Liver (tissue), 9 donors: ENCODE data around the gene THRB. TPM values are rescaled to one million over a fixed set of nuclear protein-coding genes. Genes with fewer than 3 reads are reported as not detected.

ENCODE experiments used
- DNase-seq: peaks from one replicate; pipeline ENCODE4 v3.0.0-alpha.2; 2017; ENCODE audit warnings: low spot score
- H3K27ac ChIP-seq, 2 donors: one replicate each; pipeline ENCODE4 v1.7.0; 2013; ENCODE audit warnings: inconsistent platforms in 2 of 2, low read length in 2 of 2, control low read depth in 1 of 2, low read depth in 1 of 2, mild to moderate bottlenecking in 1 of 2
- H3K27me3 ChIP-seq, 4 donors: one replicate each; pipeline versions ENCODE4 v1.6.1 to v1.7.0; 2013; ENCODE audit warnings: low read length in 3 of 4, inconsistent platforms in 1 of 4, mild to moderate bottlenecking in 1 of 4, moderate library complexity in 1 of 4; ENCODE audit not compliant: control insufficient read depth in 4 of 4, insufficient read depth in 4 of 4
- H3K36me3 ChIP-seq, 4 donors: one replicate each; pipeline versions ENCODE4 v1.6.1 to v1.7.0; 2013; ENCODE audit warnings: low read length in 3 of 4, mild to moderate bottlenecking in 3 of 4, low read depth in 1 of 4, moderate library complexity in 1 of 4; ENCODE audit not compliant: control insufficient read depth in 4 of 4, insufficient read depth in 3 of 4
- H3K4me1 ChIP-seq, 4 donors: one replicate each; pipeline versions ENCODE4 v1.6.1 to v1.7.0; 2013; ENCODE audit warnings: low read length in 3 of 4, mild to moderate bottlenecking in 3 of 4, moderate library complexity in 1 of 4; ENCODE audit not compliant: control insufficient read depth in 4 of 4, insufficient read depth in 4 of 4
- H3K4me3 ChIP-seq, 3 donors: one replicate each; pipeline versions ENCODE4 v1.6.1 to v1.7.0; 2013; ENCODE audit warnings: low read length in 3 of 3, control low read depth in 1 of 3, low read depth in 1 of 3, mild to moderate bottlenecking in 1 of 3
- H3K9ac ChIP-seq, 2 donors: one replicate each; pipeline ENCODE4 v1.7.0; 2013; ENCODE audit warnings: low read length in 2 of 2, mild to moderate bottlenecking in 2 of 2, moderate library complexity in 2 of 2, control low read depth in 1 of 2, low read depth in 1 of 2
- H3K9me3 ChIP-seq, 4 donors: one replicate each; pipeline versions ENCODE4 v1.6.1 to v1.7.0; 2013; ENCODE audit warnings: low read length in 3 of 4; ENCODE audit not compliant: control insufficient read depth in 4 of 4
- EGR1 ChIP-seq, 2 donors: IDR thresholded peaks; 2 replicates each; pipeline ENCODE4 v1.6.1; 2016 to 2018; ENCODE audit warnings: antibody characterized with exemption in 2 of 2, low read depth in 2 of 2
- GABPA ChIP-seq, 2 donors: IDR thresholded peaks in 1 of 2; conservative IDR thresholded peaks in 1 of 2; 2 replicates each; pipeline ENCODE4 v1.6.1; 2016; ENCODE audit warnings: antibody characterized with exemption in 2 of 2, mild to moderate bottlenecking in 1 of 2, moderate library complexity in 1 of 2
- HNF4A ChIP-seq, 2 donors: conservative IDR thresholded peaks; 2 replicates each; pipeline ENCODE4 v1.6.1; 2016; ENCODE audit warnings: antibody characterized with exemption in 2 of 2, mild to moderate bottlenecking in 2 of 2
- HNF4G ChIP-seq: IDR thresholded peaks from 2 replicates; pipeline ENCODE4 v1.6.1; 2016; ENCODE audit warnings: antibody characterized with exemption
- RAD21 ChIP-seq, 2 donors: IDR thresholded peaks; 2 replicates each; pipeline ENCODE4 v1.6.1; 2016; ENCODE audit warnings: antibody characterized with exemption in 2 of 2, mild to moderate bottlenecking in 2 of 2
- YY1 ChIP-seq: IDR thresholded peaks from 2 replicates; pipeline ENCODE4 v1.6.1; 2016; ENCODE audit warnings: antibody characterized with exemption, mild to moderate bottlenecking
- WGBS: extraction: QIAGEN DNeasy Blood & Tissue Kit; methylation state at CpG from one replicate; pipeline ENCODE4 v1.1.7; 2013; 5-methylcytosine and 5-hydroxymethylcytosine counted together
- polyA plus RNA-seq, 2 donors: library from polyadenylated mRNA; stranded (reverse) in 1 of 2; unstranded in 1 of 2; fragments of 200-250 nt in 1 of 2; fragments of >200 nt in 1 of 2; fragmentation: Nextera tagmentation in 1 of 2; extraction: Ambion mirVana in 1 of 2; gene quantifications; one replicate each; pipeline versions ENCODE4 v1.2.1 to v1.2.3, GENCODE V29; 2013 to 2015
- total RNA-seq, 2 donors: library from RNA; depleted of rRNA; stranded (reverse); fragments of >200 nt; gene quantifications; one replicate each; pipeline ENCODE4 v1.2.3, GENCODE V29; 2014
- TF ChIP-seq, protein P1 (sequence below): IDR thresholded peaks from 2 replicates; pipeline ENCODE4 v1.6.1; 2016; ENCODE audit warnings: antibody characterized with exemption, mild to moderate bottlenecking
- TF ChIP-seq, protein P2 (sequence below): IDR thresholded peaks from 2 replicates; pipeline ENCODE4 v1.6.1; 2016; ENCODE audit warnings: antibody characterized with exemption
- TF ChIP-seq, protein P3 (sequence below): IDR thresholded peaks from 2 replicates; pipeline ENCODE4 v1.6.1; 2016; ENCODE audit warnings: antibody characterized with exemption
- TF ChIP-seq, protein P4 (sequence below): IDR thresholded peaks from 2 replicates; pipeline ENCODE4 v1.6.1; 2016; ENCODE audit warnings: antibody characterized with exemption
- donor health status: healthy.
- donor health status: healthy.
- donor health status: healthy.
- donor health status: healthy.
- donor health status: healthy.

Gene THRB
- total and polyA plus RNA-seq, 4 donors = 5.9 to 23.9 (median 9.3) TPM

DNA sequence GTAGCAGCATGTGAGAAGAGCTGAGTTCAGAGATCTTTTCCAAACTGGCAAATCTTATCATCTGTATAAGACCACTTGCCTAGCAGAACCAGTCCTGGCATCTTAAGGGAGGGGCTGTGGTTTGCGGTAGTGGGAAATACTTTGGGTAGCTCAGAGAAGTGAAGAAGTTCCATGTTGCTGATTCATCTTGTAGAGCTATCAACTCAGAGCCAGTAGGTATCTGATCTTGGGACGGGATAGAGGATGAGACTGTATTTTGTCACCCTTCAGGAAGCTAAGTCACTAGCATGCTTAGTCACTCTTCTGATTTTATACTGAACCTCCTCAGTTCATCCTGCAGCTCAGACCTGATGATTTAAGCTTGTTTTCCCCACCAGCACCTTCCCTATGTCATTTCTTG, 338.2 kb downstream of the THRB start:
- no peak for DNase-seq
- WGBS = 84% methylated on average over 2 of the region's 2 CpGs
- Histone ChIP-seq H3K9me3 (no peaks in the 10 kb centered on the region), H3K27me3 (no peaks in the 10 kb centered on the region), H3K4me1 (peaks cover 0 to 2% (median 0%) of the 10 kb centered on the region in 4 donors), H3K4me3 (no peak overlapping the region), H3K36me3 (peaks cover 0 to 3% (median under 1%) of the 10 kb centered on the region in 4 donors), H3K9ac (no peak overlapping the region), H3K27ac (no peak overlapping the region)
- TF ChIP-seq, protein P1, sequence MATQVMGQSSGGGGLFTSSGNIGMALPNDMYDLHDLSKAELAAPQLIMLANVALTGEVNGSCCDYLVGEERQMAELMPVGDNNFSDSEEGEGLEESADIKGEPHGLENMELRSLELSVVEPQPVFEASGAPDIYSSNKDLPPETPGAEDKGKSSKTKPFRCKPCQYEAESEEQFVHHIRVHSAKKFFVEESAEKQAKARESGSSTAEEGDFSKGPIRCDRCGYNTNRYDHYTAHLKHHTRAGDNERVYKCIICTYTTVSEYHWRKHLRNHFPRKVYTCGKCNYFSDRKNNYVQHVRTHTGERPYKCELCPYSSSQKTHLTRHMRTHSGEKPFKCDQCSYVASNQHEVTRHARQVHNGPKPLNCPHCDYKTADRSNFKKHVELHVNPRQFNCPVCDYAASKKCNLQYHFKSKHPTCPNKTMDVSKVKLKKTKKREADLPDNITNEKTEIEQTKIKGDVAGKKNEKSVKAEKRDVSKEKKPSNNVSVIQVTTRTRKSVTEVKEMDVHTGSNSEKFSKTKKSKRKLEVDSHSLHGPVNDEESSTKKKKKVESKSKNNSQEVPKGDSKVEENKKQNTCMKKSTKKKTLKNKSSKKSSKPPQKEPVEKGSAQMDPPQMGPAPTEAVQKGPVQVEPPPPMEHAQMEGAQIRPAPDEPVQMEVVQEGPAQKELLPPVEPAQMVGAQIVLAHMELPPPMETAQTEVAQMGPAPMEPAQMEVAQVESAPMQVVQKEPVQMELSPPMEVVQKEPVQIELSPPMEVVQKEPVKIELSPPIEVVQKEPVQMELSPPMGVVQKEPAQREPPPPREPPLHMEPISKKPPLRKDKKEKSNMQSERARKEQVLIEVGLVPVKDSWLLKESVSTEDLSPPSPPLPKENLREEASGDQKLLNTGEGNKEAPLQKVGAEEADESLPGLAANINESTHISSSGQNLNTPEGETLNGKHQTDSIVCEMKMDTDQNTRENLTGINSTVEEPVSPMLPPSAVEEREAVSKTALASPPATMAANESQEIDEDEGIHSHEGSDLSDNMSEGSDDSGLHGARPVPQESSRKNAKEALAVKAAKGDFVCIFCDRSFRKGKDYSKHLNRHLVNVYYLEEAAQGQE = no peak
- no peak for TF ChIP-seq HNF4G
- TF ChIP-seq EGR1 (IDR thresholded peaks at IDR 0.05; ENCODE audit: low read depth in 2 of 2) = no peak
- TF ChIP-seq YY1 = no peak
- TF ChIP-seq, protein P2, sequence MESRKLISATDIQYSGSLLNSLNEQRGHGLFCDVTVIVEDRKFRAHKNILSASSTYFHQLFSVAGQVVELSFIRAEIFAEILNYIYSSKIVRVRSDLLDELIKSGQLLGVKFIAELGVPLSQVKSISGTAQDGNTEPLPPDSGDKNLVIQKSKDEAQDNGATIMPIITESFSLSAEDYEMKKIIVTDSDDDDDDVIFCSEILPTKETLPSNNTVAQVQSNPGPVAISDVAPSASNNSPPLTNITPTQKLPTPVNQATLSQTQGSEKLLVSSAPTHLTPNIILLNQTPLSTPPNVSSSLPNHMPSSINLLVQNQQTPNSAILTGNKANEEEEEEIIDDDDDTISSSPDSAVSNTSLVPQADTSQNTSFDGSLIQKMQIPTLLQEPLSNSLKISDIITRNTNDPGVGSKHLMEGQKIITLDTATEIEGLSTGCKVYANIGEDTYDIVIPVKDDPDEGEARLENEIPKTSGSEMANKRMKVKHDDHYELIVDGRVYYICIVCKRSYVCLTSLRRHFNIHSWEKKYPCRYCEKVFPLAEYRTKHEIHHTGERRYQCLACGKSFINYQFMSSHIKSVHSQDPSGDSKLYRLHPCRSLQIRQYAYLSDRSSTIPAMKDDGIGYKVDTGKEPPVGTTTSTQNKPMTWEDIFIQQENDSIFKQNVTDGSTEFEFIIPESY = no peak
- TF ChIP-seq RAD21 (IDR thresholded peaks at IDR 0.05) = no peak
- TF ChIP-seq, protein P3, sequence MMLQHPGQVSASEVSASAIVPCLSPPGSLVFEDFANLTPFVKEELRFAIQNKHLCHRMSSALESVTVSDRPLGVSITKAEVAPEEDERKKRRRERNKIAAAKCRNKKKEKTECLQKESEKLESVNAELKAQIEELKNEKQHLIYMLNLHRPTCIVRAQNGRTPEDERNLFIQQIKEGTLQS = no peak
- no peak for TF ChIP-seq GABPA (IDR thresholded peaks at IDR 0.05 in 1 of 2, conservative IDR thresholded peaks at IDR 0.05 in 1 of 2)

DNA sequence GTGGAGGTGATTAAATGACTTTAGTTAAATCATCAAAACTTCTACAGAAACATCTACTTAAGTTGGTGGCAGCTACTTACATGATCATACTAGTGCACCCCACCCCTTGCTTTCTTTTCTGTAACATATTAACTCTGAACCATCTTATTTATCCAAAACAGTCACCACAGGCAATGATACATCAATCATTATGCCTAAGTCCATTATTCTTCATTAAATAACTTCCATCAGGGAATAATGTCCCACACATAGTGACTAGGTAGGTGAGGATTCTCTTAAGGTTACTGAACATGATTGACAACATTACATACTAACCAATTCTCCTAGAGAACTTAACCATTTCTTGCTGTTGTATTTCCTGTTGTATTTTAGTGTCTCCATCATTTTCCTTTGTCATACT, 339.4 kb downstream of the THRB start:
- Histone ChIP-seq H3K4me3 (no peak overlapping the region), H3K27me3 (no peaks in the 10 kb centered on the region), H3K36me3 (peaks cover 0 to 3% (median under 1%) of the 10 kb centered on the region in 4 donors), H3K4me1 (peaks cover 0 to 2% (median 0%) of the 10 kb centered on the region in 4 donors), H3K9me3 (no peaks in the 10 kb centered on the region), H3K27ac (no peak overlapping the region), H3K9ac (no peak overlapping the region)
- DNase-seq = no peak
- TF ChIP-seq HNF4A (conservative IDR thresholded peaks at IDR 0.05) = no peak
- no peak for TF ChIP-seq GABPA (IDR thresholded peaks at IDR 0.05 in 1 of 2, conservative IDR thresholded peaks at IDR 0.05 in 1 of 2)

DNA sequence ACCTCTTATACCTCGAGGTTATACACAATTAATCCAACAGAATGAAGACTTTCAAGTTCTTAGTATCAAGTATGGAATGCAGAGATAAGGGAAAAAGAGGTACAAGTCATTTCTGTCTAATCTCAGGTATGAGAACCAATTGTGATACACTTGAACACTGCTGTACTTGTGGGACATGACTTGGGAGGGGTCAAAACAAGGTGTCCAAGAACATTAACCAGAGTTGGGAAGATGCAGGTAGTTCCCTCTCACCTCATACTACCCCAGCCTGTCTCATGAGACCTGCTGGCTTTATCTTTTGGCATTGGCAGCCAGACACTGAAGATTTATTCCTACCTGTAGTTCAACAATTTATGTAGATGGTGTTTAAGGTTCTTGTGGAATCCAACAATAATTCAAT, 339.9 kb downstream of the THRB start:
- Histone ChIP-seq H3K9ac (no peak overlapping the region), H3K36me3 (peaks cover 0 to 3% (median under 1%) of the 10 kb centered on the region in 4 donors), H3K9me3 (no peaks in the 10 kb centered on the region), H3K27me3 (no peaks in the 10 kb centered on the region), H3K4me3 (no peak overlapping the region), H3K27ac (no peak overlapping the region), H3K4me1 (peaks cover 0 to 2% (median 0%) of the 10 kb centered on the region in 4 donors)
- 66% methylated on average over 1 of the region's 1 CpG for WGBS
- no peak for DNase-seq
- TF ChIP-seq EGR1 (IDR thresholded peaks at IDR 0.05; ENCODE audit: low read depth in 2 of 2) = no peak
- no peak for TF ChIP-seq HNF4A (conservative IDR thresholded peaks at IDR 0.05)
- TF ChIP-seq, protein P4, sequence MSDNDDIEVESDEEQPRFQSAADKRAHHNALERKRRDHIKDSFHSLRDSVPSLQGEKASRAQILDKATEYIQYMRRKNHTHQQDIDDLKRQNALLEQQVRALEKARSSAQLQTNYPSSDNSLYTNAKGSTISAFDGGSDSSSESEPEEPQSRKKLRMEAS = no peak
